ENCODE results near the gene SYTL4. TPM values are rescaled to one million over a fixed set of nuclear protein-coding genes. Genes with fewer than 3 reads are reported as not detected.

The SYTL4 gene
- total and polyA plus RNA-seq, 2 of the 8 experiments (the other 6 are each of a cell fraction or from before 2014, with no cell fraction given): 0.11 TPM

- Histone ChIP-seq H4K91ac (replicated peaks; ENCODE audit: insufficient read length, low read length) (no peak overlapping the region), H3K9ac (replicated peaks in 1 of 4; ENCODE audit: extremely low read depth in 1 of 4, low read depth in 3 of 4, low read length in 3 of 4) (no peak overlapping the region), H4K8ac (ENCODE audit: extremely low read depth, insufficient read depth, low read length) (no peak overlapping the region), H3K4me2 (ENCODE audit: insufficient read depth in 1 of 2, low read depth in 2 of 2, low read length in 2 of 2) (no peak overlapping the region), H3K56ac (replicated peaks; ENCODE audit: insufficient read length, low read depth, low read length) (no peak overlapping the region), H2BK120ac (replicated peaks; ENCODE audit: low read depth, low read length) (no peak overlapping the region), H3K79me2 (ENCODE audit: control insufficient read depth in 1 of 2, insufficient read depth in 2 of 2, low read length in 2 of 2) (no peaks in the 10 kb centered on the region), H3K18ac (ENCODE audit: extremely low read depth, low read length) (no peak overlapping the region), H3K27me3 (replicated peaks in 1 of 4; ENCODE audit: control insufficient read depth in 3 of 4, extremely low read depth in 1 of 4, insufficient read depth in 3 of 4, low read length in 3 of 4) (no peaks in the 10 kb centered on the region), H2BK12ac (ENCODE audit: low read depth, low read length) (no peak overlapping the region), H3K4me3 (ENCODE audit: extremely low read depth in 1 of 4, insufficient read depth in 2 of 4, low read depth in 3 of 4, low read length in 4 of 4) (no peak overlapping the region), H2BK5ac (ENCODE audit: low read depth, low read length) (no peak overlapping the region), H3K4me1 (replicated peaks in 1 of 4; ENCODE audit: control insufficient read depth in 3 of 4, insufficient read depth in 4 of 4, low read length in 3 of 4) (peaks cover 0 to 4% (median 1%) of the 10 kb centered on the region in 4 experiments; a peak in 2 of 7 replicates), H4K5ac (ENCODE audit: insufficient read length, low read depth, low read length) (no peak overlapping the region), H3K36me3 (ENCODE audit: control insufficient read depth in 2 of 4, insufficient read depth in 4 of 4, low read length in 3 of 4) (no peaks in the 10 kb centered on the region), H3K4ac (replicated peaks; ENCODE audit: insufficient read length, low read depth, low read length) (no peak overlapping the region), H3K79me1 (ENCODE audit: low read depth, low read length) (no peaks in the 10 kb centered on the region), H3K23me2 (ENCODE audit: low read depth, low read length) (no peaks in the 10 kb centered on the region), H2AK5ac (ENCODE audit: low read depth, low read length) (no peak overlapping the region), H3K9me3 (ENCODE audit: insufficient read depth in 2 of 2, low read depth in 1 of 2, low read length in 1 of 2) (no peaks in the 10 kb centered on the region), H2BK15ac (ENCODE audit: low read length) (no peak overlapping the region), H2AFZ (ENCODE audit: low read length) (no peak overlapping the region), H3K27ac (ENCODE audit: low read depth, low read length) (no peak overlapping the region), H2BK20ac (ENCODE audit: low read length) (no peak overlapping the region), H3K14ac (ENCODE audit: insufficient read length) (no peak overlapping the region), H4K20me1 (replicated peaks in 1 of 2; ENCODE audit: control insufficient read depth in 1 of 2, insufficient read depth in 2 of 2, low read length in 2 of 2) (no peaks in the 10 kb centered on the region), H3K23ac (ENCODE audit: insufficient read length) (no peak overlapping the region)
- DNase-seq (ENCODE audit: low read depth in 1 of 2, low spot score in 2 of 2): no peak
- FAIRE-seq: no peak
- CTCF ChIA-PET (ENCODE audit: partially characterized antibody): interaction anchor here (0.6 to 2.1 kb wide), 3 partner anchors 11 to 27 kb away, joined by 3 to 7 read pairs (median 3); no protein-coding TSS in a partner anchor
- WGBS, 2 experiments (ENCODE audit: extremely low coverage in 1 of 2, insufficient coverage in 1 of 2, insufficient read length in 1 of 2, insufficient replicate concordance in 2 of 2, low coverage in 1 of 2, low lambda C conversion rate in 2 of 2, missing lambda C conversion rate in 1 of 2): 38% methylated on average over 2 of the region's 3 CpGs; no CpG with 5 or more reads in 1 of the 2 experiments
- POLR2A ChIA-PET (ENCODE audit: partially characterized antibody): interaction anchor here (1.0 kb wide), 1 partner anchor 12 kb away, joined by 3 read pairs; no protein-coding TSS in a partner anchor
- TF ChIP-seq NRF1 (IDR thresholded peaks at IDR 0.05; ENCODE audit: low read depth, low read length) (no peak), RFX5 (IDR thresholded peaks at IDR 0.05; ENCODE audit: borderline replicate concordance, low read depth, low read length) (no peak), ATF2 (IDR thresholded peaks at IDR 0.05; ENCODE audit: low read length) (no peak)
Observed at GRCh38 chrX:100642290-100642689, 89.6 kb downstream of the SYTL4 start.
